Hematopoietic multipotent progenitor cell treated with erythropoietin and hydrocortisone succinate and interleukin-3 and kit ligand, for 4 days (in vitro differentiated cells): ENCODE results near the gene MSRB1.
"Not testable (repeated sequence)": the region's sequence is repeated elsewhere in the genome, so short reads cannot be mapped to it uniquely, and the experiment has no call there.

Experiments used
- DNase-seq: peaks from one replicate; pipeline ENCODE4 v3.0.0-alpha.2; 2015

The MSRB1 gene

DNA sequence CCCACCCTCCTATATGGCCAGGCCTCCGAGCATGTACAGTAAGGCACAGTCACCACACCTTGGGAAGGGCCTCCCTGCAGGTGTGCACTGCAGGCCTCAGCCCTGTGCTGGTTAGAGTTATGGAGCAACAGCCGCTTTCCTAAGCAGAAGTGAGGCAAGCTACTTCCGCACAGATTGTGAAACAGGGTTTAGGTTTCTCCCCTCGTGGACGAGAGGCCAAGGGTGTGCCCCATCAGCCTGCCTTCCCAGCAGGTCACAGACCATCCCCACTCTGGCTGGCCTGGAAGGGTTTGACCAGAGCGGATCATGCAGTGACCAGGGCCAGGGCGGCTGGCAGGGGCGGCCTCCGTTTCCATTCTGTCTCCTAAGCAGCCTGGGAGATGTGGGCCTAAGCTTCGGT, 4.7 kb downstream of the MSRB1 start:
- DNase-seq = peak; percentile 61

GRCh38 chr16:1936945-1937479, 6.0 kb downstream of the MSRB1 start:
- no peak for DNase-seq

GRCh38 chr16:1933097-1933661, 9.8 kb downstream of the MSRB1 start:
- DNase-seq = no peak

GRCh38 chr16:1932050-1933028, 10.7 kb downstream of the MSRB1 start:
- DNase-seq = no peak

- DNase-seq = no peak
These were observed 12.7 kb downstream of the MSRB1 start for GRCh38 chr16:1930338-1930720.

GRCh38 chr16:1929578-1930337, 13.2 kb downstream of the MSRB1 start:
- DNase-seq = peak; percentile 93

DNA sequence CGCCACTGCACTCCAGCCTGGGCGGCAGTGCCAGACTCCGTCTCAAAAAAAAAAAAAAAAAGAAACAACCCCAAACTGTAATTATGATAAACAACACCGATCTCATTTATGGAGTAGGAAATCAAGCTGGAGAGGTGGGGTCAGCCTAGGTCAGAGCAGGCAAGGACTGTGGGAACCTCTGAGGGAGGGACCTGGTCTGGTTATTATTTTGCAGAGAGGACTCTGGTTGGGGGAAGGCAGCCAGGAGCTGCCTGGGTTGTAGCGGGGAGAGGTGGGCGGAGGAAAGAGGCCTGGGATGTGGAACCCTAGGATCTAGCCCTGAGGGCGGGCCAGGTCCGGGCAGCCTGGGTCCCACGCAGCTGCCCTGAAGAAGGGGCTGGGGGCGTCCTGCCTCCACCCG, 13.9 kb downstream of the MSRB1 start:
- DNase-seq = peak; percentile 56

GRCh38 chr16:1926271-1926670, 16.7 kb downstream of the MSRB1 start:
- DNase-seq = no peak

- DNase-seq = no peak
These were observed 18.9 kb downstream of the MSRB1 start for GRCh38 chr16:1924095-1924494.

GRCh38 chr16:1923299-1924034, 19.5 kb downstream of the MSRB1 start:
- DNase-seq = peak; percentile 41

- DNase-seq = no peak
These were observed 20.6 kb downstream of the MSRB1 start for GRCh38 chr16:1922357-1922756.

- DNase-seq = peak; percentile 70
These were observed 22.2 kb downstream of the MSRB1 start for GRCh38 chr16:1920727-1921171.

GRCh38 chr16:1920122-1920521, 22.9 kb downstream of the MSRB1 start:
- DNase-seq = not testable (repeated sequence)

GRCh38 chr16:1919327-1919998, 23.5 kb downstream of the MSRB1 start:
- DNase-seq = no peak

- DNase-seq = no peak
These were observed 24.4 kb downstream of the MSRB1 start, which contains the start of gene HS3ST6 for GRCh38 chr16:1918351-1919326. TSS of gene HS3ST6 (minus strand) at chr16:1918415. CDS start at chr16:1918323, 92 bp downstream.

GRCh38 chr16:1917665-1918350, 25.2 kb downstream of the MSRB1 start:
- no peak for DNase-seq

DNA sequence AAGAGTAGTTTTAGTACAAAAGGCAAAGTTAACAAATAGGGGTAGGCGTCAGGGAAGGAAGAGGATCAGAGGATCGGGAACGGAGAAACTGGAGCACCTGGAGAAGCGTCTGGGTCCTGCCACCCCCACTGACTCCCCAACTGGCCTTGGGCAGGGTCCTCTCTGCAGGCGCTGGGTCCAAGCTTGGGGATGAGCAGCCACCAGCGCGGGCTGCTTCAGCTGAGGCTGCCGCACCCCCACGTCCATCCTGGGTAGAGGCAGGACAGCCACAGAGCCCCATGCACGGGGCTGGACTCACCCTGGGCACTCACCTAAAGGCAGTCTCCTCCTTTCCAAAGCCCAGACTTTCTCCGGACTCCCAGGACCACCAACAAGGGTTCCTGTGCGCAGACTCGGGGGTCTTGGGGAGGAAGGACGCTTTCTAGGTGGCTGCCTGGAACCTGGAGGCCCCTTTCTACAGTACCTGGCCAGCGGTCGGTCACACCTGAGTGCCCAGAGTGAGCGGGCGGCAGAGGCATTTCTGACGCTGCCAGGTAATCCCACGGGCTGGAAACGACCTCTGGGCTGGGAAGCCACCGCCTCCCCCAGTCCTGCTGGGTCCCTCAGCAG, 25.8 kb downstream of the MSRB1 start:
- no peak for DNase-seq

DNA sequence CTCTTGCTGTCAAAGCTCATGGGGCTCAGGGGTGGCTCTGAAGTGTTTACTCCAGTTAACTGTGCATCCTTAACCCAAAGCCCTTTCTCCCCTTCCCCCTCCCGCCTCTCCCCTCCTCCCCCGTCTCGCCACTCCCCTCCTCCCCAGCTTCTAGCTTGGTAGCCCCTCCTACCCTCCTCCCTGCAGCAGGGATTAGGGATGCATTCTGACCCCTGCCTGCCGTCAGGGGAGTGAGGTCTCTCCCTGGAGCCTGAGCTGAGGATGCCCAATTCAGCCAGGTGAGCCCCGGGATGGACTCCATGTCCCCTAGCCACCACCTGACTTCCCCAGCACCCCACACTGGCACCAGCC, 26.4 kb downstream of the MSRB1 start:
- no peak for DNase-seq
